ENCODE results near the gene SSB. TPM values are rescaled to one million over a fixed set of nuclear protein-coding genes. Genes with fewer than 3 reads are reported as not detected.

The SSB gene
- total and polyA plus RNA-seq, 9 of the 15 experiments (the other 6 are each of a cell fraction or from before 2014, with no cell fraction given) = 317 to 849 (median 515) TPM

GRCh38 chr2:169824373-169825333 is 26.0 kb downstream of the SSB start, which contains the start of gene METTL5 (continued):
- TF ChIP-seq SAFB (IDR thresholded peaks at IDR 0.05; ENCODE audit: borderline replicate concordance, low read depth, low read length) = no peak
- TF ChIP-seq SP2 (IDR thresholded peaks at IDR 0.05; ENCODE audit: extremely low read depth, low read depth, low read length, poor library complexity, severe bottlenecking) = peak; percentile 42
- TF ChIP-seq HDAC1 (IDR thresholded peaks at IDR 0.05) = peak in 1 of 2 experiments; percentile 76; a peak in 2 of 4 replicates
- peak; percentile 46 for TF ChIP-seq PRPF4 (IDR thresholded peaks at IDR 0.05; ENCODE audit: insufficient read depth, low read depth, low read length, poor library complexity, severe bottlenecking)
- TF ChIP-seq TOE1 (IDR thresholded peaks at IDR 0.05; ENCODE audit: borderline replicate concordance) = peak; percentile 33; the same call in 1 of the 2 replicates
- peak; percentile 93 for TF ChIP-seq TOE1 (CRISPR knock-in tag; IDR thresholded peaks at IDR 0.05; ENCODE audit: borderline replicate concordance, low read depth)
- TF ChIP-seq ARID1B (IDR thresholded peaks at IDR 0.05) = no peak; the same call in 1 of the 2 replicates
- TF ChIP-seq NR2C1 (IDR thresholded peaks at IDR 0.05) = peak; percentile 10; the same call in 1 of the 2 replicates
- TF ChIP-seq NR2C1 (tag; IDR thresholded peaks at IDR 0.05) = peak; percentile 34; the same call in 1 of the 2 replicates
- TF ChIP-seq KAT8 (IDR thresholded peaks at IDR 0.05; ENCODE audit: low read depth) = no peak
- TF ChIP-seq C11orf30 (IDR thresholded peaks at IDR 0.05; ENCODE audit: low read depth) = peak; percentile 24; the same call in 1 of the 2 replicates
- peak; percentile 99 for TF ChIP-seq SMC3 (conservative IDR thresholded peaks at IDR 0.05; ENCODE audit: insufficient read depth, low read depth, low read length)
- TF ChIP-seq KDM2B (CRISPR knock-in tag; IDR thresholded peaks at IDR 0.05) = peak; percentile 84; the same call in 1 of the 2 replicates
- peak; percentile 66 to 91; a peak in 3 of 4 replicates for TF ChIP-seq RCOR1 (IDR thresholded peaks at IDR 0.05; ENCODE audit: borderline replicate concordance in 1 of 2, low read depth in 2 of 2, low read length in 2 of 2)
- peak; percentile 83 for TF ChIP-seq ZNF263 (CRISPR knock-in tag; IDR thresholded peaks at IDR 0.05; ENCODE audit: borderline replicate concordance)
- TF ChIP-seq TAF1 (IDR thresholded peaks at IDR 0.05; ENCODE audit: control insufficient read depth, extremely low read depth, insufficient read depth, low read length, severe bottlenecking) = peak; percentile 86
- 0 out of 2 replicates have a peak, but pooled peaks have one; percentile 25 for TF ChIP-seq HSF4 (CRISPR knock-in tag; IDR thresholded peaks at IDR 0.05; ENCODE audit: borderline replicate concordance)
- TF ChIP-seq TEAD1 (CRISPR knock-in tag; IDR thresholded peaks at IDR 0.05) = peak in 1 of 2 experiments; percentile 92; a peak in 2 of 4 replicates
- TF ChIP-seq MBD1 (CRISPR knock-in tag; IDR thresholded peaks at IDR 0.05) = peak; percentile 72; the same call in 1 of the 2 replicates
- TF ChIP-seq, protein P1, sequence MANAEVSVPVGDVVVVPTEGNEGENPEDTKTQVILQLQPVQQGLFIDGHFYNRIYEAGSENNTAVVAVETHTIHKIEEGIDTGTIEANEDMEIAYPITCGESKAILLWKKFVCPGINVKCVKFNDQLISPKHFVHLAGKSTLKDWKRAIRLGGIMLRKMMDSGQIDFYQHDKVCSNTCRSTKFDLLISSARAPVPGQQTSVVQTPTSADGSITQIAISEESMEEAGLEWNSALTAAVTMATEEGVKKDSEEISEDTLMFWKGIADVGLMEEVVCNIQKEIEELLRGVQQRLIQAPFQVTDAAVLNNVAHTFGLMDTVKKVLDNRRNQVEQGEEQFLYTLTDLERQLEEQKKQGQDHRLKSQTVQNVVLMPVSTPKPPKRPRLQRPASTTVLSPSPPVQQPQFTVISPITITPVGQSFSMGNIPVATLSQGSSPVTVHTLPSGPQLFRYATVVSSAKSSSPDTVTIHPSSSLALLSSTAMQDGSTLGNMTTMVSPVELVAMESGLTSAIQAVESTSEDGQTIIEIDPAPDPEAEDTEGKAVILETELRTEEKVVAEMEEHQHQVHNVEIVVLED (CRISPR knock-in tag; IDR thresholded peaks at IDR 0.05) = peak; percentile 47
- peak; percentile 99 for TF ChIP-seq RB1 (IDR thresholded peaks at IDR 0.05; ENCODE audit: low read depth)
